ENCODE measurements around the gene IL16.
"Not testable (repeated sequence)": the region's sequence is repeated elsewhere in the genome, so short reads cannot be mapped to it uniquely, and the experiment has no call there.

The IL16 gene

DNA sequence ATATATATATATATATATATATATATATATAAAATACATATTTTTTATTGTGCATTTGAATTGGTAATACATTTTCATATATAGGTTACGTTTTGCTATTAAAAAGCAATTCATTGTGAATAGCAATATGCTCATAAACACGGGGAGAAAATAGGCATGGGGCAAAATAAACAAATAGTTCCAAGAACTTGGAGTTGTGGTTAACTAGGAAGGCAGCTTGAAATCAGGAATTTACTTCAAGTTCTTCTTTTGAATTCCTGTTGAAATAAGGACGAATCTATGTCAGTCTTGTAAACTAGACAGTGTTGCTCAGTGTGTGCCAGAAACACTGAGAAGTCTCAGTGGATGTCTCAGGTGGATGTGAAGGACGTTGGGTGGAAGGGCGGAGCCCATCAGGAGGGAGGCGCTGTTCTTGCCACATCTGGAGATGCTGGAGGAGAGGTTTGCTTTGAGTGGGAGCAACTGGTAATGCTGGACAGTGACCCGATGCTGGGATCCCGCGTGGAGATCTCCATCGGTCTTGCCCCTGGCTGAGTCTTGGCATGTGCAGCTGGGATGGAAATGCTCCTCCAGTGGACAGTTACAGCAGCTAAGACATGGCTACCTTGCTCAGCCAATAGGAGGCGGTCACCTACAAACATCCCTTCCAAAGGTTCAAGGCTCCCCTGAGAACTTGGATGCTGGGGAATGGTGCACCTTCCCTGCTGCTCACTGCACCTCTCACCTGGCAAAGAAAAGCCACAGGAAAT is 2.5 kb downstream of the IL16 start:
- in situ Hi-C loops (cut with MboI; ENCODE audit: low sequenced_read_pairs) = no loop called here

DNA sequence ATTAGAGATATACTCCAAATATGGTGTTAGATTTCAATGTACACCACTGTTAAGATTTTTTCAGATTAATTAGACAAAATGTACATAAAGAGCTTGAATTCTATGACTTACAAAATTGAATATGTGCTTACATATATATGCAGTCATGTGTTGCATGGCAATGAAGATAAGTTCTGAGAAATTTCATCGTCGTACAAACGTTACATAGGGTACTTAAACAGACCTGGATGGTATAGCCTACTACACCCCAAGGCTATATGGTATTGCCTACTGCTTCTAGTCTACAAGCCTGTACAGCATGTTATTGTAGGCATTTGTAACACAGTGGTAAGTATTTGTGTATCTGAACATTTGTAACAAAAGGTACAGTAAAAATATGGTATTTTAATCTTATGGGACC is 9.3 kb downstream of the IL16 start:
- in situ Hi-C loops (cut with MboI; ENCODE audit: low sequenced_read_pairs) = no loop called here

DNA sequence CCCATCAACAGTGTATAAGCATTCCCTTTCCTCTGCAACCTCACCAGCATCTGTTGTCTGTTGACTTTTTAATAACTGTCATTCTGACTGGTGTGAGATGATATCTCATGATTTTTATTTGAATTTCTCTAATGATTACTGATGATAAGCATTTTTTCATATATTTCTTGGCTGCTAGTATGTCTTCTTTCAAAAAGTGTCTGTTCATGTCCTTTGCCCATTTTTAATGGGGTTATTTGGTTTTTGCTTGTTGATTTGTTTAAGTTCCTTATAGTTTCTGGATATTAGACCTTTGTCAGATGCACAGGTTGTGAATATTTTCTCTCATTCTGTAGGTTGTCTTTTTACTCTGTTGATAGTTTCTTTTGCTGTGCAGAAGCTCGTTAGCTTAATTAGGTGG is 11.3 kb downstream of the IL16 start:
- in situ Hi-C loops (cut with MboI; ENCODE audit: low sequenced_read_pairs) = not testable (repeated sequence)

DNA sequence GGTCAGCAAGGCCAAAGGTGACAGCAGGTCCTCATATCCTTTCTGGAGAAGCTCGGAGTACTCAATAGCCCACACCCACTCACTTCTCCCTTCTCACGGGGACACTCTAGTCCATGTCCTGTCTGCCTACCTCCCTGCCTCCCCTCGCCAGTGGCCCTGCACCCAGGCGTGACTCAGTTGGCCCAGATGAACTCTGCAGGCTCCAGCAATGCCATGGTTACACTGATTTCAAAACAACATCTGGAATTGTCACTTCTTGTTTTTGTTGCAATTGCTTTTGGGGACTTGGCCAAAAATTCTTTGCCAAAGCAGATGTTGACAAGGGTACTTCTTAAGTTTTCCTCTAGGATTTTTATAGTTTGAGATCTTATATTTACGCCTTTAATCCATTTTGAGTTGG is 13.0 kb downstream of the IL16 start:
- in situ Hi-C loops (cut with MboI; ENCODE audit: low sequenced_read_pairs) = no loop called here

DNA sequence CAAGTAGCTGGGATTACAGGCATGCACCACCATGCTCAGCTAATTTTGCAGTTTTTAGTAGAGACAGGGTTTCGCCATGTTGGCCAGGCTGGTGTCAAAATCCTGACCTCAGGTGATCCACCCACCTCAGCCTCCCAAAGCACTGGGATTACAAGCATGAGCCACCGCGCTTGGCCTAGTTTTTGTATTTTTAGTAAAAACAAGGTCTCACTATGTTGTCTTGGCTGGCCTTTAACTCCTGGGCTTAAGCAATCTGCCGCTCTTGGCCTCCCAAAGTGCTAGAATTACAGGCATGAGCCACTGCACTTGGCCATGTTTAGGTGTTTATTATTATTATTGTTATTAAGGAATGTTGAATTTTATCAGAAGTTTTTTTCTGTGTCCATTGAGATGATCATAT is 14.7 kb downstream of the IL16 start:
- in situ Hi-C loops (cut with MboI; ENCODE audit: low sequenced_read_pairs) = no loop called here

DNA sequence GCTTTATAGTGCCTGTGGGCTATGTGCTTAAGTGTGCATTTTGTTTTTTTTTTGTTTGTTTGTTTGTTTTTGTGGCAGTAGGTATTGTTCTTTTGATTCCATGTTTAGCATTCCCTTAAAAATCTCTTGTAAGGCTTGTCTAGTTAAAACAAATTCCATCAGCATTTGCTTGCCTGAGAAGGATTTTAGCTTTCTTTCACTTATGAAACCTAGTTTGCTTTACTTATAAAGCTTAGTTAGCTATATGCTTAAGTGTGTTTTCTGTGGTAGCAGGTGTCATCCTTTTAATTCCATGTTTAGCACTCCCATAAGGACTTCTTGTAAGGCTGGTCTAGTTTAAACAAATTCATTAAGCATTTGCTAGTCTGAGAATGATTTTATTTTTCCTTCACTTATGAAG is 17.3 kb downstream of the IL16 start:
- in situ Hi-C loops (cut with MboI; ENCODE audit: low sequenced_read_pairs) = no loop called here

DNA sequence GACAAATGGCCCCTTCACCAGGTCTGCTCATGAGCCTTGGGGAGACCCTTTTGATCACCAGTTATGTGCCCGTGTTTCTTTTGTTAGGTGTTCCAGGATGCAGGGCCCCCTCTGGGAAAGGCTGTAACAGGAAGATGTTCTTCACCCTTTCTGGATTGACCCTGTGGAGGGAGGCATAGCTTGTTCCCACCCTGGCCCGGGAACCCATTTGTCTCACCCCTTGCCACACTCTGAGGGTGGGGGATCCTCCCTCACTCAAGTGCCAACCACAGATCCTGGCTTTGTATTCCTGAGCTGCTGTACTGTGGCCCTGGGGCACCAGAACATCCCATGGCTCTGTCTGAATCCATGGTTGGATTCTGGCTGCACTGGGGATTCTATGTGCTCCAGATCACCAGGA is 18.9 kb downstream of the IL16 start:
- in situ Hi-C loops (cut with MboI; ENCODE audit: low sequenced_read_pairs) = no loop called here

DNA sequence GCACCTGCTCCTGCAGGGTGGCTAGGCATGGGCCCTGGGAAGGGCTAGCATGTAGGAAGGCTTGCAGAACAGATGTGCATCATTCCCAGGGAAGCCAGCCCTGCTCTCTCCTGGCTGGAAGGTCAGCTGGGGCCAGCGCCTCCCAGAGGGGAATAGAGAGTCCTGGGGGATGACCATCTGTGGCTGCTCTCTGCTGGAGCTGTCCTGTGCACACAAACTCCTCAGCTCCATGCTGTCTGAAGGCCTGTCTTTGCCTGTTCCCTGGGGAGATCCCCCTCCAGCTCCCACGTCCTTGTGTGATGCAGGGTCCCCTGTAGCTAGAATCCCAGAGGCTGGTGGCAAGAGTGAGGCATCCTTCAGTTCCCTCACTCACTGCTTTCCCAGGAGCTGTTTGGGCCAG is 19.3 kb downstream of the IL16 start:
- in situ Hi-C loops (cut with MboI; ENCODE audit: low sequenced_read_pairs) = no loop called here

DNA sequence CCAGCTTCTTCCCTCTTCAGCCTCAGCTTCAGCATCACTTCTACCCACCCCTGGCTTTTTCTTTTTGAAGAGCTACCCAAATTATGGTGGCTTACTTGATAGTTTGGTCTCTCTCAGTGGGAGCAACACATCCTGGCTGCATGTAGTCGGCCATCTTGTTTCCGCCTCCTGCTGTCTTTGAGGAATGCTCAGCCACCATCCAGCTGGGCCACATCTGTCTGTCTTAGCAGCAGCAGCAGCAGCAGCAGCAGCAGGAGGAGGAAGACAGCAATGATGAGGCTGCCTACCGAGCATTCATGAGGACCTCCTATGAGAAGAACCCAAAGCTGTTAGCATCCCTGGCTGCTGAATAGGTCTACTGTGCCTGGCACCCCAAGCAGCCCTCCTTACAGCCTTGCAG is 19.7 kb downstream of the IL16 start:
- in situ Hi-C loops (cut with MboI; ENCODE audit: low sequenced_read_pairs) = no loop called here

DNA sequence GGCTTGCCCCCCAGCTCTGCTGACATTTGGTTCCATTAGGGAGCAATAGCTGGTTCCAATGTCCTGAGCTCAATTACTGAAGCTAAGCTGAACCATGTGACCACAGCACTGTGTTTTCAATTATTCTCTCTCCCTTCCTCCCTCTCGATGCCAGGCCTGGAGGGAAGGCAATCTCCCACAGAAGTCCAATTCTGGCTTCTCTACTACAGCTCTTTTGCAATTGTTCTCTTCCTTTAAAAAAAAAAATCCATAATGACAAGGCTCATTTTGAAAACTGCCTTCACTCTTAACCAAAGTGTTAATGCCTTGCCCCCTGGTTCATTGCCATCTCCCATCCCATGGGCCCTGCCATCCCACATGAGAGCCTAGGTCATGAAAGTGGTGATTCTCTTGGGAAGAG is 24.8 kb downstream of the IL16 start:
- in situ Hi-C loops (cut with MboI; ENCODE audit: low sequenced_read_pairs) = no loop called here

DNA sequence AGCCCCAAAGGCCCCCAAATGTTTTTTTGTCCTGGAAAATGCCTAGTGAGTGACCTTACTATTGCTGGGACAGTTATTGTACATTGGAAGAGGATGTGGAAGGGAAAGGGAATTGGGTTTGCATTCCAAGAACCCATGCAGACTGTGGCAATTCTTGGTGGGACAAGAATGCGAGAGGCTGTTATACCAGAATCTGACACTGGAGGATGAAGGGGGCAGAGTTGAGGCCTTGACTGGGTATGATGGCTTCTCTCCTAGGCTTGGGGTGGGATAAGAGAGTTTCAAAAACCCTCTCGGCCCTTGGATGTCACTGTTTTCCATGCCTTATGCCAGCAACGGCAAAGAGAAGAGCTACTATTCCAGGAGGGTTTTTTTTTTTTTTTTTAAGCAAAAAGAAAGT is 25.3 kb downstream of the IL16 start:
- in situ Hi-C loops (cut with MboI; ENCODE audit: low sequenced_read_pairs) = no loop called here

DNA sequence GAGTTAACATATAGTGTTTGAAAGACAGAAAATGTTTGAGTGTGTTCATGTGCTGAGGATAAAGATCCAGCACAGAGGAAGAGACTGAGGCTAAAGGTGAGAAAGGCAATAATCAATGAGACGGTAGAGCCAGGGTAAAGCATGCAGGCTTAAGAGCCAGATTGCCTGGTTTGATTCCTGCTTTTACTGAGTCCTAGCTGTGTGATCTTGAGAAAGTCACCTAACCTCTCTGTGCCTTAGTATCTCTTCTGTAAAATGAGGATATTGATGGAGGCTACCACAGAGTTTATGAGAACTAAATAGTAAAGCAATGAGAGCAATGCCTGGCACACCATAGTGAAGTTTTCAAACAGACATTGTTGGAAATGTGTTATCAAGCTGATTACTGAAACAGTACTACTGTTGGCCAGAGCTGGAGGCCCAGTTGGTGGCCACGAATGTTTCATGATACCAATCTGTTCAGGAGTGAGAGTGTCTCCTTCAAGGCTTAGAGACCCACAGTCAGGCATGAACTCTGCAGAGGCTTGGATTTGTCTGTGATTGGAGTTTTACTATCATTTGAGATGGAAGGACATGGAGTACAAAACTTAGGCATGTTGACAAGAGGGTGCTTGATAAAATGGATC is 26.8 kb downstream of the IL16 start:
- in situ Hi-C loops (cut with MboI; ENCODE audit: low sequenced_read_pairs) = no loop called here

DNA sequence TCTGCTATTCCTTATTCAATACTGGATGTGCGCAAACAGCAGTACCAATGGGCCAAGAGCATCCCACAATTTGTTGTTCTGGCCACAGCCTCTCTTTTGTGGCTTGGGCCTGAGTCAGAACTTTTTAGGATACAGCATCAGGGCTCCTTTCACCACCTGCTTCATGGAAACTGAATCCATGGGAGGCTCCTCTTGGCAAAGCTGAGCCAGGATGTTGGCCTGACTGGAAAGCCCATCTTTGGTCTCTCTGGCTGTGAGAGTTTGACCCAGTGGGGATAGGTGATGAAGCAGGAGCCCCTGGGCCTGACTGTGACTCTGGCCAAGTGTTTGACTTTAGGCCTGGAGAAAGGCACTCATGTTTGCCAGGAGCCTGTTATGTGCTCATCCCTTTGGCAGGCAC is 27.6 kb downstream of the IL16 start:
- in situ Hi-C loops (cut with MboI; ENCODE audit: low sequenced_read_pairs) = no loop called here

DNA sequence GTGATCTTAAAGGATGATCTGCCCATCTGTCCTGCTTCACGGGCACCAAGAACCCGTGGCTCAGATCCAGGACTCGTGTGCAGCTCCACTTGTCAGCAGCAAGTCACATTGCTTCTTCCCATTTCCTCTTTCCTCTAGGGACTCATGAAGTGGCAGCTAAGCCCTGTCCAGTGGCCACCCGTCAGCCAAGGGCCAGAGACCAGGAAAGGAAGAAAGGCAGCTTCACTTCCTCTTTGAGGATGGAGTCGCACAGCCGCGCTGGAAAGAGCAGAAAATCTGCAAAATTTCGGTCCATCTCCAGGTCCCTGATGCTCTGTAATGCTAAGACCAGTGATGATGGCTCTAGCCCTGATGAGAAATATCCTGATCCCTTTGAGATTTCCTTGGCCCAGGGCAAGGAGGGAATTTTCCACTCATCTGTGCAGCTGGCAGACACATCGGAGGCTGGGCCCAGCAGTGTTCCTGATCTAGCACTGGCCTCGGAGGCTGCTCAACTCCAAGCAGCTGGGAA is 28.5 kb downstream of the IL16 start:
- in situ Hi-C loops (cut with MboI; ENCODE audit: low sequenced_read_pairs) = no loop called here

DNA sequence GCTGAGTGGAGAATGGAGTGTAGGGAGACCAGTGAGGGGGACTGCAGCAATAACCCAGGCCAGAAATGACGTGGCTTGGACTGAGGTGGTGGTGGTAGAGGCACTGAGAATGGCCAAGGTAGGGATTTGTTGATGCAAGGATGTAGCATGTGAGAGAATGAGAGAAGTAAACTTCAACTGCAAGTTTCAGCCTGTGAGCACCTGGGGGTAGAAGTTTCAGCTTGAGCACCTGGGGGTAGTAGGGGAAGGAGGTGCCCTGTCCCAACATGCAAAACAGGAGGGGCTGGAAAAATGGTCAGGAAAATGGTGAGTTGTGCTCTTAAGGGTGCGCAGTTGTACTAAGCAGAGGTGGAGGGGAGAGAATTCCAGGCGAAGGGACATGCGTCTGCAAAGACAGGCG is 31.0 kb downstream of the IL16 start:
- in situ Hi-C loops (cut with MboI; ENCODE audit: low sequenced_read_pairs) = no loop called here

DNA sequence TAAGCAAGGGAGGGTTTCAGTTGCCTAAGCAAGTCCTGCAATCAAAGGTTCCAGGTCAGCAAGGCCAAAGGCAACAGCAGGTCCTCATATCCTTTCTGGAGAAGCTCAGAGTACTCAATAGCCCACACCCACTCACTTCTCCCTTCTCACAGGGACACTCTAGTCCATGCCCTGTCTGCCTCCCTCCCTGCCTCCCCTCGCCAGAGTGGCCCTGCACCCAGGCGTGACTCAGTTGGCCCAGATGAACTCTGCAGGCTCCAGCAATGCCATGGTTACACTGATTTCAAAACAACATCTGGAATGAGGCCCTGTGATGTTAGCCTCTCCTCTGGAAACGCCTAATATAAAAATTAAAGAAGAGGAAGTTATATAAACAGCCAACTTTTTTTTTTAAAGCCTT is 32.9 kb downstream of the IL16 start:
- in situ Hi-C loops (cut with MboI; ENCODE audit: low sequenced_read_pairs) = no loop called here

DNA sequence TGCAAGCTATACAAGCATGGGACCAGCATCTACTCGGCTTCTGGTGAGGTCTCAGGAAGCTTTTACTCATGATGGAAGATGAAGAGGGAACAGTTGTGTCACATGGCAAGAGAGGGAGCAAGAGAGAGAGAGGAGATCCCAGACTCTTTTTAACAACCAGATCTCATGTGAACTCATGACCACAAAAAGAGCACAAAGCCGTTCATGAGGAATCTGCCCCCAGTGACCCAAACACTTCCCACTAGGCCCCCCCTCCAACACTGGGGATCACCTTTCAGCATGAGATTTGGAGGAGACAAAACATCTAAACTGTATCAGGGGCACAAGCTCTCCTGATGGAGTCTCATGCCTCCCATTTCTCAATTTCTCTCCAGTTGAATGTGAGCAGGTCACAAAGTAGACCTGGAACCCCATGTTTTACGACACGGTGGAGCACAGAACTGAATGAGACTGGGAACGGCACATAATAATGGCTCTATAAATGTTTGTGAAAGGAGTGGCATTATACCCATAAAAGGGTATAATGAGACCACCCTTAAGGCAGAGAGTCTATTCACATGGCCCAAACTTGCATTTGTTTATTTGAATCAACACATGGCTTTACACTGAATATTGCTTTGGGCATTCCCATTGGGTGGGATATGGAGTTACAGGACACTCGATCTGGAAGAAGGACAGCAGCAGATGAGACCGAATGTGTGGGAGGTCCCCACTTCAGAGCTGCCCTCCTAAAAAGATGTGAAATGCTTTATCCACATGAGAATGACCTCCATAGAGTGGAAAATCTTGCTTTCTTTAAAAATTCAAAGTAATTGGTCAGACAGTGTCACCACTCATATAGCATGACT is 38.8 kb downstream of the IL16 start:
- in situ Hi-C loops (cut with MboI; ENCODE audit: low sequenced_read_pairs) = no loop called here

DNA sequence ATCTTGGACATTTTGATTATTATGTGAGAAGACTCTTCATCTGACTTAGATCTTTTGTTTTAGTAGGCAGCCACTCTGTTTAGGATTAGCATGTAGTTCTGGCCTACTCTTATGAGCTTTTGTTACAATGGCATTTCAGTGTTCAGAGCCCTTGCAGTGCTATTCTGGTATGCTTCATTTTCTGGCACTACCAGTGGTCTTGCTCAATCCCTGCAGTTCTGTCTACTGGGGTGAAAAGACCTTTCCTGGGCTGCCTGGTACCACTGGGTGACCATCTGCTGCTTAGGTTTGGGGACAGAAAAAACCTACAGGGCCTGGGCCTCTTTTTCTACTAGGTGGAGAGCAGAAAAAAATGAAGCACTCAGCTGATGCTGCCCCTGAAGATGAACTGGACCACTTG is 42.5 kb downstream of the IL16 start:
- in situ Hi-C loops (cut with MboI; ENCODE audit: low sequenced_read_pairs) = no loop called here

DNA sequence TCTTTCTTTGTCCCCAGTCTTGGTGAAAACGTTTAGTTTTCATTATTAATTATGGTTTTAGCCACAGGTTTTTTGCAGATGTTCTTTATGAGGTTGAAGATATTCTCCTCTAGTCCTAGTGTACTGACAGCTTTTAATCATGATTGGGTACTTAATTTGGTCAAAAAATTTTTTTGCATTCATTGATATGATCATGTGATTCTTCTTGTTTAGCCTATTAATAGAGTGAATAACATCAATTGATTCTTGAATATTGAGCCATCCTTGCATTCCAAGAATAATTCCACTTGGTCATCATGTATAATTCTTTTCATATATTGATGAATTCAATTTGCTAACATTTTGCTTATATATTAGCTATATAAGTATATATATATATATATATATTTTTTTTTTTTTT is 46.1 kb downstream of the IL16 start:
- in situ Hi-C loops (cut with MboI; ENCODE audit: low sequenced_read_pairs) = no loop called here

DNA sequence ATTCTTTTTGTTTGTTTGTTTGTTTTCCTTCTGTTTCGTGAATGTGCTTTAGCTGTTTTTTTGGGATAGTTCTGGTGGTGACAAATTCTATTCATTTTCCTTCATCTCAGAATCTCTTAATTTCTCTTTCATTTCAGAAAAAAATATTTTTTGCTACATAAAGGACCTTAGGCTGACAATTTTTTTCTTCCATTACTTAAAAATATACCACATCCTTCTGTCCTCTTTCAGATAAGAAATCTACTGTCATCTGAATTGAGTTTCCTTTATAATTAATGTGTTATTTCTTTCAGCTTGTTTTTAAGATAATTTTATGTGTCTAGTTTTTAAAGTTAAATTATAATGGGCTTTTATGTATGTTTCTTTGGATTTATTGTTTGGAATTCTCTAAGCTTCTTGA is 47.6 kb downstream of the IL16 start:
- in situ Hi-C loops (cut with MboI; ENCODE audit: low sequenced_read_pairs) = no loop called here

DNA sequence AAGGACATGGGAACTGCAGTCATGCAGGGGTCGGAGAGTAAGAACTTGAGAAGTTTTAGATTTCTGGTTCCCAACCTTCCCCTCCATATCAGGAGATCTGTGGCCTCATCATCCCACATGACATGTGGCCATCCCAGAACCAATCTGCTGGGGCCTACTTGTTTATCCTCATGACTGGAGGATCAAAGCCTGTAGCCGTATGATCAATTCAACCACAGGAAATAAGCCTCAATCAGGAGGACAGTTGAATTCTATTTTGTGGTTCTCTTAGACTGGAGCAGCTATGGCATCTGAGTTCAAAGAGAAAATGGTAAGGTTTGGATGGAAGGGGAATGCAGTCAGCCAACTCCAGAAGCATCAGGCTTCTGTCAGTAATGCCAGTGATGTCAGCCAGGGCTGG is 57.2 kb downstream of the IL16 start:
- in situ Hi-C loops (cut with MboI; ENCODE audit: low sequenced_read_pairs) = loop anchor here (25.0 kb wide), 2 partner anchors 417 to 792 kb away; no protein-coding TSS in a partner anchor
